ENCODE measurements around the gene OGFOD1. TPM values are rescaled to one million over a fixed set of nuclear protein-coding genes. Genes with fewer than 3 reads are reported as not detected.

Gene OGFOD1
- total and polyA plus RNA-seq, 9 of the 15 experiments (the other 6 are each of a cell fraction or from before 2014, with no cell fraction given) = 60.4 to 134 (median 85.8) TPM

DNA sequence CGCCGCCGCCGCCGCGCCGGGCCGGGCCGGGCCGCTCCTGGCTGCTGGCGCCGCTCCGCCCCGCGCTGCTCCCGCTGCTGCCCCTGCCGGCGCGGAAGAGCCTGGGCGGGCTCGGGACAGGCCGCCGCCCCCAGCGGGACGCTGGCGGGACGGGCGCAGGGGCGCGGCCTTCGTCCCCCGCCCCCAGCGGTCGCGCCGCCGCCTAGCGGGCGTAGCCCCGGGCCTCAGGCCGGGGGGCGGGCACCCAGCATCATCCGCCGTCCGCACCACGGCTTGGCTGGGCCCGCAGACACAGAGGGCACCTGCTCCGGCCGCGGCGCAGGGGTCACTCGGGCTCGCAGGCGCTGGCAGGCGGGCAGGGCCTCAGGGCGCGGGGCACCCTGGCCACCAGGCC lies 25.9 kb upstream of the OGFOD1 start, which contains the start of gene AMFR (continued):
- TF ChIP-seq, protein P1, sequence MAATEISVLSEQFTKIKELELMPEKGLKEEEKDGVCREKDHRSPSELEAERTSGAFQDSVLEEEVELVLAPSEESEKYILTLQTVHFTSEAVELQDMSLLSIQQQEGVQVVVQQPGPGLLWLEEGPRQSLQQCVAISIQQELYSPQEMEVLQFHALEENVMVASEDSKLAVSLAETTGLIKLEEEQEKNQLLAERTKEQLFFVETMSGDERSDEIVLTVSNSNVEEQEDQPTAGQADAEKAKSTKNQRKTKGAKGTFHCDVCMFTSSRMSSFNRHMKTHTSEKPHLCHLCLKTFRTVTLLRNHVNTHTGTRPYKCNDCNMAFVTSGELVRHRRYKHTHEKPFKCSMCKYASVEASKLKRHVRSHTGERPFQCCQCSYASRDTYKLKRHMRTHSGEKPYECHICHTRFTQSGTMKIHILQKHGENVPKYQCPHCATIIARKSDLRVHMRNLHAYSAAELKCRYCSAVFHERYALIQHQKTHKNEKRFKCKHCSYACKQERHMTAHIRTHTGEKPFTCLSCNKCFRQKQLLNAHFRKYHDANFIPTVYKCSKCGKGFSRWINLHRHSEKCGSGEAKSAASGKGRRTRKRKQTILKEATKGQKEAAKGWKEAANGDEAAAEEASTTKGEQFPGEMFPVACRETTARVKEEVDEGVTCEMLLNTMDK (IDR thresholded peaks at IDR 0.05; ENCODE audit: borderline replicate concordance, insufficient read depth, low read depth, low read length, poor library complexity, severe bottlenecking) = peak; percentile 88
- TF ChIP-seq SMAD4 (CRISPR knock-in tag; conservative IDR thresholded peaks at IDR 0.05) (peak; percentile 91), SMARCC2 (IDR thresholded peaks at IDR 0.05; ENCODE audit: low read depth) (no peak), KDM1A (IDR thresholded peaks at IDR 0.05) (no peak), PRMT5 (CRISPR knock-in tag; IDR thresholded peaks at IDR 0.05) (no peak), CEBPG (CRISPR knock-in tag; IDR thresholded peaks at IDR 0.05) (no peak), CEBPG (tag; conservative IDR thresholded peaks at IDR 0.05 in 1 of 2, IDR thresholded peaks at IDR 0.05 in 1 of 2) (no peak), CBFA2T3 (IDR thresholded peaks at IDR 0.05) (no peak), TFAM (CRISPR knock-in tag; conservative IDR thresholded peaks at IDR 0.05) (no peak), EWSR1 (IDR thresholded peaks at IDR 0.05; ENCODE audit: borderline replicate concordance, low read depth, partially characterized antibody) (no peak)
- TF ChIP-seq, protein P2, sequence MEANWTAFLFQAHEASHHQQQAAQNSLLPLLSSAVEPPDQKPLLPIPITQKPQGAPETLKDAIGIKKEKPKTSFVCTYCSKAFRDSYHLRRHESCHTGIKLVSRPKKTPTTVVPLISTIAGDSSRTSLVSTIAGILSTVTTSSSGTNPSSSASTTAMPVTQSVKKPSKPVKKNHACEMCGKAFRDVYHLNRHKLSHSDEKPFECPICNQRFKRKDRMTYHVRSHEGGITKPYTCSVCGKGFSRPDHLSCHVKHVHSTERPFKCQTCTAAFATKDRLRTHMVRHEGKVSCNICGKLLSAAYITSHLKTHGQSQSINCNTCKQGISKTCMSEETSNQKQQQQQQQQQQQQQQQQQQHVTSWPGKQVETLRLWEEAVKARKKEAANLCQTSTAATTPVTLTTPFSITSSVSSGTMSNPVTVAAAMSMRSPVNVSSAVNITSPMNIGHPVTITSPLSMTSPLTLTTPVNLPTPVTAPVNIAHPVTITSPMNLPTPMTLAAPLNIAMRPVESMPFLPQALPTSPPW (CRISPR knock-in tag; IDR thresholded peaks at IDR 0.05) = peak; percentile 83
- TF ChIP-seq, protein P3, sequence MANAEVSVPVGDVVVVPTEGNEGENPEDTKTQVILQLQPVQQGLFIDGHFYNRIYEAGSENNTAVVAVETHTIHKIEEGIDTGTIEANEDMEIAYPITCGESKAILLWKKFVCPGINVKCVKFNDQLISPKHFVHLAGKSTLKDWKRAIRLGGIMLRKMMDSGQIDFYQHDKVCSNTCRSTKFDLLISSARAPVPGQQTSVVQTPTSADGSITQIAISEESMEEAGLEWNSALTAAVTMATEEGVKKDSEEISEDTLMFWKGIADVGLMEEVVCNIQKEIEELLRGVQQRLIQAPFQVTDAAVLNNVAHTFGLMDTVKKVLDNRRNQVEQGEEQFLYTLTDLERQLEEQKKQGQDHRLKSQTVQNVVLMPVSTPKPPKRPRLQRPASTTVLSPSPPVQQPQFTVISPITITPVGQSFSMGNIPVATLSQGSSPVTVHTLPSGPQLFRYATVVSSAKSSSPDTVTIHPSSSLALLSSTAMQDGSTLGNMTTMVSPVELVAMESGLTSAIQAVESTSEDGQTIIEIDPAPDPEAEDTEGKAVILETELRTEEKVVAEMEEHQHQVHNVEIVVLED (CRISPR knock-in tag; IDR thresholded peaks at IDR 0.05) = peak; percentile 73
- TF ChIP-seq, protein P4, sequence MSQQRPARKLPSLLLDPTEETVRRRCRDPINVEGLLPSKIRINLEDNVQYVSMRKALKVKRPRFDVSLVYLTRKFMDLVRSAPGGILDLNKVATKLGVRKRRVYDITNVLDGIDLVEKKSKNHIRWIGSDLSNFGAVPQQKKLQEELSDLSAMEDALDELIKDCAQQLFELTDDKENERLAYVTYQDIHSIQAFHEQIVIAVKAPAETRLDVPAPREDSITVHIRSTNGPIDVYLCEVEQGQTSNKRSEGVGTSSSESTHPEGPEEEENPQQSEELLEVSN (IDR thresholded peaks at IDR 0.05; ENCODE audit: borderline replicate concordance in 1 of 2, extremely low read depth in 1 of 2, insufficient read depth in 1 of 2, insufficient read length in 1 of 2, low read depth in 1 of 2, low read length in 1 of 2, poor library complexity in 1 of 2, severe bottlenecking in 1 of 2) = peak in 1 of 2 experiments; percentile 69
- TF ChIP-seq, protein P5, sequence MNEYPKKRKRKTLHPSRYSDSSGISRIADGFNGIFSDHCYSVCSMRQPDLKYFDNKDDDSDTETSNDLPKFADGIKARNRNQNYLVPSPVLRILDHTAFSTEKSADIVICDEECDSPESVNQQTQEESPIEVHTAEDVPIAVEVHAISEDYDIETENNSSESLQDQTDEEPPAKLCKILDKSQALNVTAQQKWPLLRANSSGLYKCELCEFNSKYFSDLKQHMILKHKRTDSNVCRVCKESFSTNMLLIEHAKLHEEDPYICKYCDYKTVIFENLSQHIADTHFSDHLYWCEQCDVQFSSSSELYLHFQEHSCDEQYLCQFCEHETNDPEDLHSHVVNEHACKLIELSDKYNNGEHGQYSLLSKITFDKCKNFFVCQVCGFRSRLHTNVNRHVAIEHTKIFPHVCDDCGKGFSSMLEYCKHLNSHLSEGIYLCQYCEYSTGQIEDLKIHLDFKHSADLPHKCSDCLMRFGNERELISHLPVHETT (CRISPR knock-in tag; conservative IDR thresholded peaks at IDR 0.05 in 1 of 2, IDR thresholded peaks at IDR 0.05 in 1 of 2) = peak in 1 of 2 experiments; percentile 96; a peak in 2 of 4 replicates
- TF ChIP-seq, protein P6, sequence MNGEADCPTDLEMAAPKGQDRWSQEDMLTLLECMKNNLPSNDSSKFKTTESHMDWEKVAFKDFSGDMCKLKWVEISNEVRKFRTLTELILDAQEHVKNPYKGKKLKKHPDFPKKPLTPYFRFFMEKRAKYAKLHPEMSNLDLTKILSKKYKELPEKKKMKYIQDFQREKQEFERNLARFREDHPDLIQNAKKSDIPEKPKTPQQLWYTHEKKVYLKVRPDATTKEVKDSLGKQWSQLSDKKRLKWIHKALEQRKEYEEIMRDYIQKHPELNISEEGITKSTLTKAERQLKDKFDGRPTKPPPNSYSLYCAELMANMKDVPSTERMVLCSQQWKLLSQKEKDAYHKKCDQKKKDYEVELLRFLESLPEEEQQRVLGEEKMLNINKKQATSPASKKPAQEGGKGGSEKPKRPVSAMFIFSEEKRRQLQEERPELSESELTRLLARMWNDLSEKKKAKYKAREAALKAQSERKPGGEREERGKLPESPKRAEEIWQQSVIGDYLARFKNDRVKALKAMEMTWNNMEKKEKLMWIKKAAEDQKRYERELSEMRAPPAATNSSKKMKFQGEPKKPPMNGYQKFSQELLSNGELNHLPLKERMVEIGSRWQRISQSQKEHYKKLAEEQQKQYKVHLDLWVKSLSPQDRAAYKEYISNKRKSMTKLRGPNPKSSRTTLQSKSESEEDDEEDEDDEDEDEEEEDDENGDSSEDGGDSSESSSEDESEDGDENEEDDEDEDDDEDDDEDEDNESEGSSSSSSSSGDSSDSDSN (IDR thresholded peaks at IDR 0.05; ENCODE audit: borderline replicate concordance in 1 of 2, low read depth in 2 of 2, low read length in 2 of 2) = peak in 1 of 2 experiments; percentile 85; a peak in 2 of 4 replicates
